SU-DHL-6 (cell line): ENCODE measurements around the gene TEC.

ENCODE experiments used
- H2AFZ ChIP-seq: fragments of 200-600 bp; sonication (generic); 2 replicates; pipeline ENCODE4 v1.6.1; 2014; ENCODE audit warnings: low read depth, mild to moderate bottlenecking, moderate library complexity, mixed read lengths, antibody characterized with exemption, low read length; ENCODE audit not compliant: severe bottlenecking
- H3F3A ChIP-seq: fragments of 200-600 bp; shearing (Covaris generic); 2 replicates; pipeline ENCODE4 v1.6.0; 2016; ENCODE audit warnings: antibody characterized with exemption, mild to moderate bottlenecking; ENCODE audit not compliant: insufficient read depth
- H3K27ac ChIP-seq: fragments of 200-600 bp; sonication (generic); 2 replicates; pipeline ENCODE4 v1.5.1; 2016; ENCODE audit warnings: low read depth, mild to moderate bottlenecking, low read length, moderate library complexity, mixed read lengths
- H3K27me3 ChIP-seq: fragments of 200-600 bp; sonication (generic), shearing (Covaris generic); 2 replicates; pipeline ENCODE4 v1.6.0; 2014; ENCODE audit warnings: mild to moderate bottlenecking, low read length
- H3K36me3 ChIP-seq: fragments of 200-600 bp; sonication (generic); 2 replicates; pipeline ENCODE4 v1.6.1; 2014; ENCODE audit warnings: mild to moderate bottlenecking, low read length, mixed read lengths
- H3K4me2 ChIP-seq: fragments of 300-600, 200-600 bp; shearing (Covaris generic), sonication (generic); 2 replicates; pipeline ENCODE4 v1.6.0; 2014; ENCODE audit warnings: low read length, low read depth, mild to moderate bottlenecking; ENCODE audit not compliant: poor library complexity, severe bottlenecking
- H3K4me3 ChIP-seq: fragments of 200-600 bp; sonication (generic); 2 replicates; pipeline ENCODE4 v1.5.1; 2014; ENCODE audit warnings: antibody characterized with exemption, low read length, mild to moderate bottlenecking, mixed read lengths; ENCODE audit not compliant: insufficient read depth, poor library complexity, severe bottlenecking
- H3K79me2 ChIP-seq: fragments of 200-600 bp; sonication (generic); 2 replicates; pipeline ENCODE4 v1.6.1; 2014; ENCODE audit warnings: mild to moderate bottlenecking, low read length, moderate library complexity; ENCODE audit not compliant: insufficient read depth
- H3K9ac ChIP-seq: fragments of 200-600 bp; sonication (generic); 2 replicates; pipeline ENCODE4 v1.7.0; 2014; ENCODE audit warnings: mild to moderate bottlenecking, low read length
- H3K9me2 ChIP-seq: fragments of 200-600 bp; sonication (generic); replicated peaks from 2 replicates; pipeline ENCODE4 v1.6.1; 2014; ENCODE audit warnings: low read length; ENCODE audit not compliant: insufficient read depth
- H3K9me3 ChIP-seq: fragments of 200-600 bp; sonication (generic); 2 replicates; pipeline ENCODE4 v1.6.1; 2014; ENCODE audit warnings: low read length, mixed read lengths; ENCODE audit not compliant: insufficient read depth
- H4K20me1 ChIP-seq: fragments of 200-600 bp; sonication (generic); 2 replicates; pipeline ENCODE4 v1.6.1; 2014; ENCODE audit warnings: low read depth, mild to moderate bottlenecking, antibody characterized with exemption, low read length, moderate library complexity, mixed read lengths
- EZH2phosphoT487 ChIP-seq: fragments of 200-600 bp; sonication (generic), shearing (Covaris generic); conservative IDR thresholded peaks from 2 replicates; pipeline ENCODE4 v1.6.1; 2018; ENCODE audit warnings: mild to moderate bottlenecking, antibody characterized with exemption, low read length, moderate library complexity, mixed read lengths
- TF ChIP-seq, protein P1 (sequence below): fragments of 200-600 bp; sonication (generic); IDR thresholded peaks from one replicate; pipeline ENCODE4 v1.5.1; 2017; ENCODE audit warnings: antibody characterized with exemption, mild to moderate bottlenecking, low read length, moderate library complexity; ENCODE audit not compliant: insufficient read depth, poor library complexity, severe bottlenecking

The TEC gene

DNA sequence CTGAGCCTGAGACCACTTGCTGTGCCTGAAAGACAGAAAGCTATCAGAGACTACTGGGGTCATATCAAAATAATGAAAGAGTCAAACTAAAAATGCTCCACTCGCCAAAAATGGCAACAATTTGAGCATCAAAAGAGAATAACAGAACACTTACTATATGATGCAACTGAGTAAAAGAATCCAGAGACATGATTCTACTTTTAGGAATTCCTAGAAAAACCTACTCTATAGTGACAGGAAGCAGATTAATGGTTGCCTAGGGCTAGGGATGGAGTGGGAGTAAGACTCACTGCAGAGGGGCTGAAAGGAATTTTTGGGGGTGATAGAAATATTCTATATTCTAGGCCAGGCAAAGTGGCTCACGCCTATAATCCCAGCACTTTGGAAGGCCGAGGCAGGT is 42.3 kb upstream of the TEC start:
- no peaks in the 10 kb centered on the region for H3K36me3 ChIP-seq
- H3K79me2 ChIP-seq, result no peaks in the 10 kb centered on the region
- no peaks in the 10 kb centered on the region for H3K9me2 ChIP-seq
- H4K20me1 ChIP-seq, result no peaks in the 10 kb centered on the region
- no peak overlapping the region for H3K4me2 ChIP-seq
- no peaks in the 10 kb centered on the region for H3K9me3 ChIP-seq
- H3K27me3 ChIP-seq, result no peaks in the 10 kb centered on the region
- H3K4me3 ChIP-seq, result no peak overlapping the region
- no peak for TF ChIP-seq EZH2phosphoT487
- TF ChIP-seq, protein P1, sequence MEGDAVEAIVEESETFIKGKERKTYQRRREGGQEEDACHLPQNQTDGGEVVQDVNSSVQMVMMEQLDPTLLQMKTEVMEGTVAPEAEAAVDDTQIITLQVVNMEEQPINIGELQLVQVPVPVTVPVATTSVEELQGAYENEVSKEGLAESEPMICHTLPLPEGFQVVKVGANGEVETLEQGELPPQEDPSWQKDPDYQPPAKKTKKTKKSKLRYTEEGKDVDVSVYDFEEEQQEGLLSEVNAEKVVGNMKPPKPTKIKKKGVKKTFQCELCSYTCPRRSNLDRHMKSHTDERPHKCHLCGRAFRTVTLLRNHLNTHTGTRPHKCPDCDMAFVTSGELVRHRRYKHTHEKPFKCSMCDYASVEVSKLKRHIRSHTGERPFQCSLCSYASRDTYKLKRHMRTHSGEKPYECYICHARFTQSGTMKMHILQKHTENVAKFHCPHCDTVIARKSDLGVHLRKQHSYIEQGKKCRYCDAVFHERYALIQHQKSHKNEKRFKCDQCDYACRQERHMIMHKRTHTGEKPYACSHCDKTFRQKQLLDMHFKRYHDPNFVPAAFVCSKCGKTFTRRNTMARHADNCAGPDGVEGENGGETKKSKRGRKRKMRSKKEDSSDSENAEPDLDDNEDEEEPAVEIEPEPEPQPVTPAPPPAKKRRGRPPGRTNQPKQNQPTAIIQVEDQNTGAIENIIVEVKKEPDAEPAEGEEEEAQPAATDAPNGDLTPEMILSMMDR, result no peak
- H3K27ac ChIP-seq, result no peak overlapping the region
- 0 out of 2 replicates have a peak, but pooled peaks cover 3% of the 10 kb centered on the region for H3F3A ChIP-seq
- H2AFZ ChIP-seq, result no peak overlapping the region
- H3K9ac ChIP-seq, result no peak overlapping the region

DNA sequence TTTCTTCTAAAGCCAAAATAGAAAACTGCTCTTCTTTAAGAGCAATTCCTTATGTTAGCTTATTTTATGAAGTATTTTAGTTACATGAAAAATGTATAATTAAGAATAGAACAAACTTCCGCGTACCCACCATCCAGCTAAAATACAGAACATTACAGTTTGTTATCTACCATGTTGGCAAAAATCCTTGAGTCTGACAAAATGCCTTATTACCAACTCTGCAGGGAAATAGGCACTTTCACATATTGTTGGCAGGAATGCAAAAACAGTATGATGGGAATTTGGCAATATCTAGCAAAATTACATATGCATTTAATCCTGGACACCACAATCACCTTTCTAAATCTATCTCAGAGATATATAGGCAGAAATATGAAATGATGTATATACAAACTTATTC is 39.3 kb upstream of the TEC start:
- Histone ChIP-seq H3F3A (0 out of 2 replicates have a peak, but pooled peaks cover 3% of the 10 kb centered on the region), H3K27ac (no peak overlapping the region), H3K9me3 (no peaks in the 10 kb centered on the region), H4K20me1 (no peaks in the 10 kb centered on the region), H3K36me3 (no peaks in the 10 kb centered on the region), H3K9ac (no peak overlapping the region), H3K4me2 (no peak overlapping the region), H3K79me2 (no peaks in the 10 kb centered on the region), H3K27me3 (no peaks in the 10 kb centered on the region), H2AFZ (no peak overlapping the region), H3K9me2 (no peaks in the 10 kb centered on the region), H3K4me3 (no peak overlapping the region)
- no peak for TF ChIP-seq EZH2phosphoT487
- TF ChIP-seq, protein P1, result no peak

DNA sequence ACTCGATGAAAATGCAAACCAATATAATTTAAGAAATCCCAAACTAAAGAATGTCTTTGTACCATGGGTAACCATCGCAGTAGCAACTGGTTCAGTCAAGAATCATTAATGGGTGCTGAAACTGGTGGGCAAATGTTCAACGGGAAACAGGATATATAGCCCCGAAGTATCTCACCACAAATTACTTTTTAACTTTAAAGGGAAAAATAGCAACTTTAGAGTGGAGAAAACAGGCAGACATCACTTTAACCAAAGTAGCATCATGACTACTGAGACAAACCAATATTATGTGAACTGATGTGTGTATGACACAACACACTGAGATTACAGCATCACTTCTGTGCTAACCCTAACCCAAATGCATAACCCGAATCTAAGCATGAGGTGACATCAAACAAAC is 37.9 kb upstream of the TEC start:
- TF ChIP-seq, protein P1, result no peak
- no peak for TF ChIP-seq EZH2phosphoT487
- Histone ChIP-seq H3K27me3 (no peaks in the 10 kb centered on the region), H3K27ac (no peak overlapping the region), H3K36me3 (no peaks in the 10 kb centered on the region), H3K9me2 (no peaks in the 10 kb centered on the region), H3K4me2 (no peak overlapping the region), H3K79me2 (no peaks in the 10 kb centered on the region), H3K9ac (no peak overlapping the region), H3K4me3 (no peak overlapping the region), H3K9me3 (no peaks in the 10 kb centered on the region), H4K20me1 (no peaks in the 10 kb centered on the region), H2AFZ (no peak overlapping the region), H3F3A (0 out of 2 replicates have a peak, but pooled peaks cover 3% of the 10 kb centered on the region)
